Stimulated activated CD4-positive, alpha-beta T cell treated with anti-CD3 and anti-CD28 coated beads, Interleukin-15, amount 100 ng/mL, for 48 hours (primary cell): ENCODE measurements around the gene YWHAH.
A peak's percentile ranks its signal among the peaks of the same experiment; 100 is the strongest.

Source experiments
- DNase-seq, 2 donors: peaks; one replicate each; pipeline ENCODE4 v3.0.0-alpha.2; 2020; ENCODE audit warnings: low read depth in 2 of 2

Gene YWHAH

GRCh38 chr22:31943978-31944699 is at the start of gene YWHAH:
YWHAH (plus strand) TSS chr22:31944535; CDS start chr22:31944734, 199 bp downstream.
- peak; percentile 86 to 90 for DNase-seq

DNA sequence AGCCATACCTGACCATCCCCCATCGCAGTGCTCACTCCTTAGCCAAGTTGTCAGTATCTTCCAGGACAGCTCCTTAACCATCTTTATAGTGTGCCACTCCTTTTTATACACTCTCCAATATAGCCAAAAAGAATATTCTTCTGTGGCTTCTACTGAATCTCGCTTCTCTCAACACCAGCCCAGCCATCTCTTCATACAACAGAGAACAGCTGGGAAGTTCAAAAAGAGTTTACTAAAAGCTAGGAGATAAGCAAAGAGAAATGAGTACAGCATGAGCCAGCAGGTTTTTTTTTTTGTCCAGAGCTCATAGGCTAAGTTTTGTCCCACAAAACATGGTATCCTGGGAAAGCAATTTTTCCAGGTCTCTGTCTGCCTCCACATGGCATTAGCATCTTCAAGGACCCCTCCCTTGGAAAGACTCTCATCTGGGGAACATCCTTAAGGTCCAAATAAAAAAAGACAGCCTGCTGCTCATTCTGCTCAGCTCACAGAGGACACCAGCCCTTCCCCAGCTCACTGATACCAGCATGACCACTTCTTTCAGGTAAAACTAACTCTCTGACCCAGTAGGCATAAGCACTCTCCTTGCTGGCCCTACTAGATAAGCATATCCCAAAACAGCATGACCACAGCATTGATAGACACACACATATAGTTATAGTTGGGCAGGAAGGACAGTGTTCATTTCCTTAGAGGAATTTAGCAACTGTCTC is 48.8 kb upstream of the YWHAH start:
- no peak for DNase-seq

DNA sequence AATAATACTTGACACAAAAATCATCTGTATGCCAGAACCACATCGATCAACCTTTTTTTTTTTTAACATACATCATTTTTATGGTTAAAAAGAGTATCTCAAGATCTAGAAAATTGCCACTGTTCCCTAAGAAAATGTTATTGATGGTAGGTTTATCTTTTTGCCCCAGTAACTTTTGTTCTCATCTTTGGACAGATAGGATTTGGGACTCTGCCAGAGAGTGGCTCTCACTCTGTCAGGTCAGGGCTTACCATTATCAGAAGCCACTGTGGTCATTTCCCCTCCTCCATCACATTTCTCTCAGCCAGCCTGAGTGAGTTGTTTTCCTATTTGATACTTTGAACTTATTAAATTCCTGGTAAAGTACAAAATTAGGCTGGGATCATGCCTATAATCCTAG is 47.9 kb upstream of the YWHAH start:
- DNase-seq, result no peak

GRCh38 chr22:31897842-31898805 is 46.2 kb upstream of the YWHAH start:
- DNase-seq, result no peak

DNA sequence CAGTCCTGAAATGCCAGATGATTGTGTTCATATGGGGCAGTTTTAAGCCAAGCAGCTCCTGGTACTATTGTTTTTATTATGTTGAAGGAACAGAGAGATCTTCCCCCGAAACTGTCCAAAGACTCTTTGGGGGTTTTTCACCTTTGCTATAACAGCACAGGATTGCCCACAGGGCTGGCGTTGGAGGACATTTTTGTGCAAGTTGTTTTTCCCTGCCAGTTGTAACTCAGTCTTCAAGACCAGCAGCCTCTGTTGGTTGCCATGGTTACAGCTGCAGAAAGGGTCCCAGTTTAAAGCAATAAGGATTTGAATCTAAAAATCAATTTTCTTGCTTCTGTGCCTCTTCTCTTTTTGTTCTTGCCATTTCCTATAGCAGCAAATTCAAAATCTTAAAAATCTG is 45.4 kb upstream of the YWHAH start:
- DNase-seq, result no peak

- DNase-seq, result no peak
These were observed 44.7 kb upstream of the YWHAH start for GRCh38 chr22:31899669-31900068.

DNA sequence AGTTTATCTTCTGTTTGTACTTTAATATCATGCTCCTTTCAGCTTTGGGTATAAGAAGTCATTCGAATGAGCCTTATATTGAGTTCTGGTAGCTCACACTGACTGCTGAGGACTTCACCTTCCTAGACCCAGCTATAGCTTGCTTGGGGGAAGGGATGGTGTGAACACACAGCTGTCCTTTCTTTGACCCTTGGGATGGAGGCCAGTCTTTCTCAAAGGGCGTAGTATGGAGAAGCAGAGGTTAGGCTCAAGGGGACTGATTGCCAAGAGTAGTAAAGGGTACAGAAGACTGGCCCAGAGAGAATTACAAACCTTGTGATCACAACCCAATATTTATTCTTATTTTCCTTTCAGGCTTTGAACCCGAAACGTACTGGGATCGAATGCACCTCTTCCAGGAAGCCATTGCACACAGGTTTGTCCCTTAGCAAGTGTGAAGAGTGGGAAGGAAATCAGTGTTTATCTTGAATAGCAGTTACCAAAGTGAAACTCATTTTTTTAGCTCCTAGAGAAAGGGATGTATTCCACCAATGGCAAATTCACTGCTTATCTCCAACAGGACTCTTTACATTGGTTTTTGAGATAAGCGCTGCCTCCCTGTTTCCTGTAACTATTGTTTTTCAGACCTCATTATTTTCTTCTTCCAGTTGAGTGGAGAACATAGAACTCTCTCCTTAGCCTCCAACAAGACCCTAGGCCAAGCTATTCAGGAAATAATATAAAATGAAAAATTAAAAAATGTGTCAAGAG is 42.8 kb upstream of the YWHAH start:
- no peak for DNase-seq

DNA sequence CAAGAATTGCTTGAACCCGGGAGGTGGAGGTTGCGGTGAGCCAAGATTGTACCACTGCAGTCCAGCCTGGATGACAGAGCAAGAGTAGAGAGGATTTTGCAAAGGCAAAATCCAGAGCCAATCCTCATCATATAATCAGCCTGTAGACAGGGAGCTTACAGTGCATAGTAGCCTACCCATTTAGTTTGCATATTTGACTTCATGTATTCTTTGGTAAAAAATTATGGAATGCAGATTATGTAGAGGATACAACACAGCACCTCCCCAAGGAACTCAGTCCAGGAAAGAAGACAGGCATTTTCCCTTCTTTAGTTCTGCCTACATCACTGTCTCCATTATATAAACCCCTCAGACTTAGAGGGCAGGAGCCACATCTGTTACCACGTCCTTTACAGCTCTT is 39.7 kb upstream of the YWHAH start:
- no peak for DNase-seq

- DNase-seq, result no peak
These were observed 39.0 kb upstream of the YWHAH start for GRCh38 chr22:31905356-31905755.

GRCh38 chr22:31906086-31906485 is 38.2 kb upstream of the YWHAH start:
- no peak for DNase-seq

GRCh38 chr22:31906569-31906968 is 37.8 kb upstream of the YWHAH start:
- no peak for DNase-seq

DNA sequence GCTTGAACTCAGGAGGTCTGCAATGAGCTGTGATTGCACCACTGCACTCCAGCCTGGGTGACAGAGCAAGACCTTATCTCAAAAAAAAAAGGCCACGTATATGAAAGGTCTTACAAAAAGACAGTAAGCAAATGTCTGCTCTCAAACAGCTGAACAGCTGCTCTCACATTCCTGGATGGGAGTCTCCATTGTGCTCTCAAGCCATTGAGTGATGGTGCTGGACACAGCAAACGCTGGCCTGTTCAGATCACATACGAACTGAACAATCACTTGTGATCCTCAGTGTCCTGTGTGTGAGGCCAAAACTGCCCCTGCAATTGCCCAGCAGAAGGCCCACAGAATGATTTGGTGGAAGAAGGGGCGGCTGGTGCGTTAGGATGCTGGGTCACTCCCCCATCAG is 34.4 kb upstream of the YWHAH start:
- DNase-seq, result no peak

- DNase-seq, result no peak
These were observed 32.5 kb upstream of the YWHAH start for GRCh38 chr22:31911565-31912406.

- no peak for DNase-seq
These were observed 32.0 kb upstream of the YWHAH start for GRCh38 chr22:31912407-31912743.

GRCh38 chr22:31915586-31915985 is 28.7 kb upstream of the YWHAH start:
- no peak for DNase-seq

DNA sequence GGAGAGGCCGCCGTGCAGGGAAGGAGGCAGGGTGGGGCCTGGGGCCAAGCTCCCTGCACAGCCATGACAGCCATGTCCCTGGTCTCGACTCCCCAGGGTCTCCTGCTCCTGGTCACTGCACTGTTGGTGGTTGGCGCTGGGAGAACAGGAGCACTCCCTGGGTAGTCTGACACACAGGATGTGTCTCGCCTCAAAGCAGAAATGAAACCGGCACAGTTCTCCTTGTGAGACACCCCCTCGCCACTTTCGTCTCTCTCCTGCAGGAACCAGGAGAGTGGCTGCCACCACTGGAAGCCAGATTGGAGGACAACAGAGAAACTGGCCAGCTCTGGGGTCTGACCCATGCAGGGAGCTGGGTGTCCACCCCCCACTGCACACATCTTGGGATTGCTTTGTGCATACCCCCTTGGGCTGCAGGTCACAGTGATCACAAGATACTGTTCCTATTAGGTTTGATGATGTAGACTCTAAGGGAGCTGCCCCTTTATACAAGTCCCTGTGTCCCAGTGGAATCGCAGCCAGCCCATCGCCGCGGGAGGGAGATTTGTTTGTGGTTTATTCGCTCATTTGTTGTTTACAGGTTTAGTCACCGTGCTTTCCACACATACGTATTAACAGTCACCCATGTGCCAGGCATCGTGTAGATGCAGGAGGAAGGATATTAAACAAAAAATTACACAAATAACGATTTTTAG is 27.0 kb upstream of the YWHAH start:
- DNase-seq, result no peak

DNA sequence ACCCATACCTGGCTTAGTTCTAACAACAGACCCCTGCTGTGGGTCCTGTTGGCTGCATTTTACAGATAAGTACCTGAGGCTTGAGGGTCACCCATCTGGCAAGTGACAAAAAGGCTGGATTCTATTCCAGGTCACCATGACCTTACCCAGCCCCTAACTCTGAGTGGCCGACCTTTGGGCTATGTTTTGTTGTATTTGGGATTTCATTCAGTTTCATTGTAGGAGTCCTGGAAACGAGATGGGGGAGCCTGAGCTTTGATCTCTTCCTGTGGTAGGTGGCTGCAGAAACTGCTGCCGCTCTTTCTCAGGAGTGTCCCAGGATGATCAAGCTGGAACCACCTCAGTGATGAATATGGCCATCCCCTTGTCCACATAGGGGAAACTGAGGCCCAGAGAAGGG is 24.6 kb upstream of the YWHAH start:
- DNase-seq, result no peak

DNA sequence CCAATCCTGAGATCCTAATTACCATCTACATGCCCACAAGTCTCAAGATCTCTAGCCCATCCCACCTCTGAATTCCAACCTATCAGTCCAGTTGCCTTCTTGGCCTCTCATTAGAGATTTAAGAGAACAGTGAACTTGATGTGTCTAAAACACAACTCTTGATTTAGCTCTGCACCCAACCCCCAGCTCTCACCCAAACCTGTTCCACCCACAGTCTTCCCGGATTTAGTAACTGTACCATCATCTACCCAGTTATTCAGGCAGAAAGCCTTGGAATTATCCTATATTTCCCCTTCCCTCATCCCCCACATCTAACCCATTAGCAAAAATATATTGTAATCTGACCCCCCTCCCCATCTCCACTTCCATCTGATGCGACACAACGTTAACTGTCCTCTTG is 24.0 kb upstream of the YWHAH start:
- no peak for DNase-seq

GRCh38 chr22:31921106-31921505 is 23.2 kb upstream of the YWHAH start:
- no peak for DNase-seq

DNA sequence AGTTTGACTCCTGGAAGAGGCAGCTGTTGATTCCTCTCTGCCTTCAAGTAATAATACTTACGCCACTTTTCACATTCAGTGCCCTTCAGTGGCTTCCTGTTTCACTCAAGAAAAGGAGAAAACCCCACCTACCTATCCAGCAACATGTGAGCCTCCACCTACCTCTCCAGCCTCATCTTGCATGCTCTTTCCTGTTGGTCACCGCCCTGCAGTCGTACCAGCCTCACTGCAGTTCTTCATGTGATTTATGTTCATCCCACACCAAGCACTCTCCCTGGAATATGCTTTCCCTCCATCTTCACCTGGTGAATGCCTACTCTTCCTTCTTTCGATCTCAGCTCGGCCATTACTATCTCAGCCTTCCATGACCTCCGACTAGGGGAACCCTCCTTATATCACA is 21.8 kb upstream of the YWHAH start:
- no peak for DNase-seq
